Measurements from ENCODE around the gene YIPF1.

YIPF1 gene

DNA sequence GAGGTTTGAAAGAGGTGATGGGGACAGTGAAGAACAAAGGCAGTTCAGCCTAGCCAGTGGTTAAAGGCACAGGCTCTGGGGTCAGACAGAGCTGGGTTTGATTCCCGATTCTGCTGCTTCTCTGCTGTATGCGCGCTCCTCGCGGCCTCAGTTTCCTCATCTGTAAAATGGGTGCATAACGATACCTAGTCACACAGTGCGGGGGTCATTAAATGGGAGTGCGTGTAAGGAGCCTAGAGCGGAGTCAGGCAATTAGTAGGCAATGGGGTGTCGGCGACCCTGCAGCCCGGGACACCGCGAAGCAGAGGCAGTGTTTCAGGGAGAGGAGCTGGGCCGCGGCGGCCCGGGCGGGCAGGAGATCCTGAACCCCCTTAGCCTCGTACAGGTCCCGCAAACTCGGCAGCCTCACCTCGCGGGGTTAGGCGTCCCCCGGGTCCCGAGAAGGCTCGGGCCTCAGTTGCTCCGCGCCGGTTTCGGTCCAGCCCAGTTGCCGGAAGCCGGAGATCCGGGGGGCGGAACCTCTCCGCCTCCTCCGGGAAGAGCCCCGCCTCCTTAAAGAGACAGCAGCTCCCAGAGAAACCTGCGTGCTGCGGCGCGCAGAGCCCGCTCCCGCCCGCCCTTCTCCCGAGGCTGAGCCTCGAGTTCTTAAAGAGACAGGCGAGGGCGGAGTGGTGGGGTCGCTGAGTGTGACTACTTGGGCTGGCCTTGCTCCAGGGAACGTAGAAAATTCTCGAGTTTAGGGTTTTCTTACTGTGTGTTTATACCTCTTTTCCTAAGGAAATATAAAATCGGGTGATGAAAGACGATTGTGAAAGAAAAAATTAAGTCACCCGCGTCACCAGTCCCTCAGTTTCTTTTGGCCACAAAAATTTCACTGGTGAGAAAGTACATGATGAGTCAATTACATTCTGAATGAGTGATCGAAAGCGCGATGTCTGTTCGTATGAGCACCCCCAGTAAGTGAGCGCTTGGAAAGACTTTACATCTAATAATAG is at the start of gene YIPF1:
Gene YIPF1 (minus strand): TSS at position 494 of the 995 bp plus-strand sequence. CDS start 860 bp downstream, outside the sequence.
- DNase-seq, result peak in 50 of 51 donors; percentile 23 to 96 (median 87)

DNA sequence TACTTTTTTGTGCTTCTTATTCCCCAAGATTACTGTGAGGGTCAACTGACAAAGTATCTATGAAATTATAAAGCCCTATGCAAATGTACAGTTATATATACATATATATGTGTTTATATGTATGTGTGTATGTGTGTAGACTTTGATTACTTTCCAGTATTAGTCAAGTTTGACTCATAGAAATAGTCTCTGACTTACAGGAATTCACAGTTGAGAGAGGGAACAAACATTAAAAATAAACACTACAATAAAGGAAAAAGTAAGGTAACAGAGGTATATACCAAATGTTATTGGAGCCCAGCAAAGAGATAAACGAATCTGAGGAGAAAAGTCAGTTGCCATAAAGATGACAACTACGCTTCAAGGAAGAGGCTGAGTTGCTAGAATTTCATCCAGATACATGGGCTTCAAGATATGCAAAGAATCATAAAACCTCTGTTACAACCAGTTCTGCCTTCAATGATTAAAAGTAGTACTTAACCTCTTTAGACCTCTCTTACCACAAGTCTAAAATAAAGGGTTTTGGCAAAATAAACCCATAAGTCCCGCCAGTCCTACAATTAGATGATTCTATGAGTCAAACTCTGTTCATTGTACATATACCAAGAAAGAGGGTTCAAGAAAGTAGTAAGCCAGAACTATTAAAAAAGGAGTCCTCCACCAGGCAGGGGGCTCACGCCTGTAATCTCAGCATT is 48.7 kb upstream of the YIPF1 start:
- DNase-seq, result no peak

DNA sequence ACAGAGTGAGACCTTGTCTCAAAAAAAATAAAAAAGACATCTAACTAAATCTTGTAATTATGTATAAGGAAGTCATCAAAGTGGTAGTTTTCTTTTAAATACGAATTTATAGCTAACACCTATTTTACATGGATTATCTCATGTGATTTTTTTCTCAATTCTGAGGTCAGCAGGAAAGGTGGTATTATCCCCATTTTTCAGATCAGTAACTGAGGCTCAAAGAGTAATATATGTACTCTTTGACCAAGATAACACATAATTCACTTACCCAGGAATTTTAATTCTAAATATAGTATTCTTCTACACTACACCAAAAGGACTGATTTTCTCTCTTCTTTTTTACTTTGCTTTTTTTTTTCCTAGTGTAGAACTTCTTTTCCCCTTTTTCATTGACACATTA is 46.8 kb upstream of the YIPF1 start:
- DNase-seq, result no peak

DNA sequence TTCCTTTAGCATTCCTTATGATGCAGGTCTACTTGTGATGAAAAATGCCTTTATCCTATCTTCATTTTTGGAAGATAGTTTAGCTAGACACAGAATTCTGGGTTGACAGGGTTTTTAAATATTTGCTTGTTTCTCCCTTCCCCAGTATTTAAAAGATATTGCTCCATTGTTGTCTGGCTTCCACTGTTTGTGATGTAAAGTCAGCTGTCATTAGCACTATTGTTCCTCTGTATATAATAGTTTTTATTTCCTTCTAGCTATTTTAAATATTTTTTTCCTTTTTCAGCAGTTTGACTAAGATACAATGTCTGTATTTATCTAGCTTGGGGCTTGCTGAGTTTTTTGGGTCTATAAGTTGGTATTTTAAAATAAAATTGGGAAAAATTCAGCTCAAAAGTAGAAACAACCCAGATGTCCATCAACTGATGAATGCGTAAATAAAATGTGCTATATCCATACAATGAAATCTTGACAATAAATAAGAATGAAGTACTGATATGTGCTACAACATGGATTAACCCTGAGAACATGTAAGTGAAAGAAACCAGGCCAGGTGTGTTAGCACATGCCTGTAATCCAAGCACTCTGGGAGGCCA is 44.7 kb upstream of the YIPF1 start:
- DNase-seq, result no peak

DNA sequence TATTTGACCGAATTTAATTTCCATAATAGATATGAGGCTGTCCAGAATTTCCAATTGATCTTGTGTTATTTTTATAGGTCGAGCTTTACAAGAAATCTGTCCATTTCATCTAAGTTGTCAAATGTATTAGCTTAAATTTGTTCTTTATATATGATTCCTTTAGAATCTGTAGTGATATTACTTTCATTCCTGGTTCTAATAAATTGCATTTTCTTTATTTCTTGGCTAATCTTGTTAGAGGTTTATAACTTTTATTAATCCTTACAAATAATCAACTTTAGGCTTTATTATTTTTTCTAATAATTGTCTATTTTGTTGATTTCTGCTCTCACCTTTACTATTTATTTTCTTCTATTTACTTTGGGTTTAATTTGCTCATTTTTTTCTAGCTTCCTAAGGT is 41.9 kb upstream of the YIPF1 start:
- no peak for DNase-seq

DNA sequence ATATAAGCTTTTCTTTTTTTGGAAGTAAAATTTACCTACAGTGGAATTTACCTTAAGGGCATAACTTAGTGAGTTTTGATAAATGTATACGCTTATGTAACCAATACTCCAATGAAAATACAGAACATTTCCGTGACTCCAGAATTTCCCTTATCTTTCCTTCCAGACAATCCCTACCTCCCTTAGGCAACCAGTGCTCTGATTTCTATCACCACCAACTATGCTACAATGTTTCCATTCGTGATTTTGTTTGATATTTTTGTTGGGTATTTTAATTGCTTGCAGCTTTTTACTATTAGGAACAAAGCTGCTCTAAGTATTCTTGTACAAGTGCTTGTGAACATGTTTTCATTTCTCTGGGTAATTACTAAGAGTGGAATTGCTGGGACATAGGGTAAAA is 41.3 kb upstream of the YIPF1 start:
- no peak for DNase-seq

DNA sequence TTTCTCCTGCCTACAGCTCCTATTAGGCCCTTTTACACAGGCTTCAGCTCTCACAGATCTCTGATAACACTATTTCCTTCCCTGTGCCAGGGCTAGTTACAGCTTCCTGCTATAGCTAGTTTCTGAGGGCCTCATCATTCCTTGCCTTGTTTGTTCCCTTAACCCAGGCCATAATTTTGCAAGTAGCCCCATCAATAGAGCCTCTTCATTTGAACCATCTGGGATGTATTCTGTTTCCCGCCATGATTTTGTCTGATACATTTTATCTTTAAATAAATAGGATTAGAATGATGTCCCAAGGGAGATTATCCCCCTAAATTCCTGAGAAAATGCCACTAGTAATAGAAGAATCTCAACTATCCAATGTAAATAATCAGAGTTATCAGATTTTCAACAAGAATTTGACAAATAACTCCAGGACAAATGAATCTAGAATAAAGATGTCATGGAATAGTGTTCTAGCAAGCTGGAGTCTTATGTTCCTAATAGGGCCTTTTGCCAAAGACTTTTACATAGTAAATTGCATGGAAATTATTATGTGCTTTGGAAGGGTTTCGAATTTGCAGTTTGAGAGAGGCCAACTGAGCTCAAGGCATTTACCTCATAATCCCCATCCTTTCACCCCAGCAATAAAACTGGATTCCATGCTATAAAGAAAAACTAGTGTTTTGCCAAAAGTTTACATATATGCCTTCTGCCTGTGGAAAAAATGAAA is 39.8 kb upstream of the YIPF1 start:
- DNase-seq, result no peak

DNA sequence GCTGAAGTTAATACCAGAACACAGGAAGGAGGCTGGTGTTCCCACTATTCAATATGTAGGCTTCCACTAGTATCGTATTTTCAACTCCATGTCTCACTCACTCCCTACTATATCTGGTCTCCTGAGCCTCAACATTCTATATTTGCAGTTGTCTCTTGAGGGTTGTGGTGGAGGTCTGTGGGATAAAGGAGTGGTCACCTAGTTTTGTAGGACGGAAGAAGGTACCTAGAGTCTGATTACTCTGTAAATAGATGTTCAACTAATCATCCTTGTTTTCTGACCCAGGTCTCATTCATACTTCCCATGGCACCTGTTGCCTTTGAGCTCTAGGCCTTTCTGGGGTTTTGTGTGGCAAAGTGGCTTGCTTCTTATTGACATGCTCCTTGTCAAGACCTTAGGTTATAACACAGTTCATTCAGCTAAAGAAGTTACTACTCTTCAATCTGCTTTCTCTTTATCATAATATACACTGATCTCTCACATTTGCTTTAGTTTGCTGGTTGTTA is 37.8 kb upstream of the YIPF1 start:
- no peak for DNase-seq

DNA sequence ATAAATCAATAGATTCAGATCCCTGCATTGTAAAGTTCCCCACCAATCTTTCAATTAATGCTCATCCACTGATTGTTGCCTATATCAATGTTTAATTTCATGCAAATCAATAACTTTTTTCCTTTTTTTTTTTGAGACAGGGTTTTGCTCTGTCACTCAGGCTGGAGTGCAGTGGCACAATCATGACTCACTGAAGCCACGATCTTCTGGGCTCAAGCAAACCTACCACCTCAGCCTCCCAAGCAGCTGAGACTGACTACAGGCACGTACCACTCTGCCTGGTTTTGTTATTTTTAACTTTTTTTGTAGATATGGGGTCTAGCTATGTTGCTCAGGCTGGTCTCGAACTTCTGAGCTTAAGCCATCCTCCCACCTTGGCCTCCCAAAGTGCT is 30.1 kb upstream of the YIPF1 start:
- DNase-seq, result no peak

DNA sequence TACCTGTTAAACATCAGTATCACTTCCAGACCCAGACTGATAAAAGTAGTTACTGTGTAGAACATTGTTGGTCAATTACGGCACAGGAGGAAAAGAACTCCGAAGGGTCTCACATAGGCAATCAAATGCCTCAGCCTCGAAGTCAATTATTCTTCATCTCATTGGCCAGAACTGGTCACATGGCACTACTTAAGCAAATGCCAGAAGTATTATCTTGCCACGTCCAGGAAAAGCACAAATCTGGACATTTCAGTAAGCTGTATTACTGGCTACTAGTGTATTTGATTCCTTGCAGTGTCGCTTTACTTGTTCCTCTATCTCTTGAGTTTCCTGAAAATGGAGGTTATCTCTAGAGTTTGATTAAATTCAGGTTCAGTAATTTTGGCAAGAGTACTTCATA is 28.7 kb upstream of the YIPF1 start:
- DNase-seq, result no peak

DNA sequence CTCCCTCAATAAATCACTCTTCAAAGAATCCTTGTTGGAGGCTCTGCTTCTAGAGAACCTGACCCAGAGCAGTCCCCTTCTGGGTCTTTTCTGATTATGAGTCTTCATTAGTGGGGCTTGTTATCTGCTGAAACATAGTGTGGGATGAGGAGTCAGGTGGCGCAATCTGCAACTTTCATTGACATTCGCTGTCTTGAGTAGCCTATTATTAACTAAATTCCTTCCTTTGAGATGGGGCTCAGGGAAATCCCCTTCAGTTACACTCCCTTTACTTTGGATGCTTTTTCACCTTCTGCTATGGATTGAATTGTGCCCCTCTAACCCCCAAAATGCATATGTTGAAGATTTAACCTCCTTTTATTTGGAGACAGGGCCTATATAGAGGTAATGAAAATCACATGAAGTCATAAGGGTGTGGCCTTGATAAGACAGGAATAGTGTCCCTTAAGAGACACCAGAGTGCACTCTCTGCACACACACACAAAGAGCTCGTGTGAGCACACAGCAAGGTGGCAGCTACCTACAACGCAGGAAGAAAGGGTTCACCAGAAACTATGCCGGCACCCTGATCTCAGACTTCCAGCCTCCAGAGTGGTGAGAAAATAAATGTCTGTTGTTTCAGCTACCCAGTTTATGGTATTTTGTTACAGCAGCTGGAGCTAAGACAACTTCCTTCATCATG is 23.9 kb upstream of the YIPF1 start:
- peak in 1 of 51 donors; percentile 61 for DNase-seq

DNA sequence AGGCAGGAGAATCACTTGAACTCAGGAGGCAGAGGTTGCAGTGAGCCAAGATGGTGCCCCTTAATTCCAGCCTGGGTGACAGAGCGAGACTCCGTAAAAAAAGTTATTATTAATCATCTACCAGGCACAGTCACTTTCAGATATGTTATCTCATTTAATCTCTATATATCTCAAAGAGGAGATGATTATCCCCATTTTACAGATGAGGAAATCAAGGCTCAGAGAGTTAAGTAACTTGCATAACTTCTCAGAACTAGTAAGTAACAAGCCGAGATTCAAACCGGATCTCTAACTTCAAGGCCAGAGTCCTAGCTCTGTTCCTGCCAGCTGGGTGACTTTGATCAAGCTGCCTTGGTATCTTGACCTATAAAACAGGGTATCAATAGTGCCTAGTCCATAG is 21.8 kb upstream of the YIPF1 start:
- no peak for DNase-seq

DNA sequence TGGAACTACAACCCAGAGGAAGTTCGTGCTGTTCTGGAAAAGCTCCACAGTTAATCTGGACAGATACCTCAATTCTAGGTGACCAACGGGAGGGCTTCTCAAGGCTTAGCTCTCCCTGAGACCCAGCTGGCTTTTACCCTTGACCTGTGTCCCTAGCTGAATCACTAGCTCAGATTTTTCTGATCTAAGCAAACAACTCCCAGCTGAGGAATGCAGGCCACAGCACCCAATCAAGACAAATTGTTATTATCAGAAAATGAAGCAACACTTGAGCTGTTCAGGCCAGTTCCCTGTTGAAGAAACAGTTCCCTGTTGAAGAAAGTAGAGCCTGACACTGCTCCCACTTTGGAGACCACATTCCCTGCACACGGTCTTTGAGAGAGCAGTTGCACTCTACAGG is 20.3 kb upstream of the YIPF1 start:
- DNase-seq, result no peak

DNA sequence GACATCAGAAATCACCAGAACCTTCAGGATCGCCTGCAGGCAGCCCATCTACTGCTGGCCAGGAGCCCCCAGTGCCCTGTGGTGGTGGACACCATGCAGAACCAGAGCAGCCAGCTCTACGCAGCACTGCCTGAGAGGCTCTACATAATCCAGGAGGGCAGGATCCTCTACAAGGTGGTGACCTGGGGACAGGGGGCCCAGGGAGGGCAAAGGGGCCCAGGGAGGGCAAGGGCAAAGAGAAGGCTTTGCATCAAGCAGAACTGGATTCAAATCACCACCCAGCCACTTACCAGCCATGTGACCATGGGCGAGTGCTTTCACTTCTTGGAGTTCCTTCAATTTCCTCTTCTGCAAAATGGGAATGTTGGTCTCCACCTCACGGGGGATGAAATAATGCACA is 16.5 kb upstream of the YIPF1 start:
- no peak for DNase-seq

DNA sequence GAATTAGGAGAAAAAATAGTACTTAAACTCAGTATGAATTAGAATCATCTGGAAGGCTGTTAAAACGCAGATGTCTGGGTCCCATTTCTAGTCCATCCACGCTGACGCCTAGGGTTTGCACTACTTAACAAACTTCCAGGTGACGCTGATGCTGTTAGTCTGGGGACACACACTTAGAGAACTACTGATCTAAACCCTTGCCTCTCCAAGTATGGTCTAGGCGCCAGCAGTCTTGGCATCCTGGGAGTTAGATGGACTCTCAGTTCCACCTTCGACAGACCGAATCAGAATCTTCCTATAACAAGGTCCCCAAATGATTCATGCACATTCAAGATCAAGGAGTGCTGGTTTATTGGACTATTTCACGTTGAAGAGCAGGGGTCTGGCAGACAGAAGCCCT is 15.9 kb upstream of the YIPF1 start:
- DNase-seq, result no peak

DNA sequence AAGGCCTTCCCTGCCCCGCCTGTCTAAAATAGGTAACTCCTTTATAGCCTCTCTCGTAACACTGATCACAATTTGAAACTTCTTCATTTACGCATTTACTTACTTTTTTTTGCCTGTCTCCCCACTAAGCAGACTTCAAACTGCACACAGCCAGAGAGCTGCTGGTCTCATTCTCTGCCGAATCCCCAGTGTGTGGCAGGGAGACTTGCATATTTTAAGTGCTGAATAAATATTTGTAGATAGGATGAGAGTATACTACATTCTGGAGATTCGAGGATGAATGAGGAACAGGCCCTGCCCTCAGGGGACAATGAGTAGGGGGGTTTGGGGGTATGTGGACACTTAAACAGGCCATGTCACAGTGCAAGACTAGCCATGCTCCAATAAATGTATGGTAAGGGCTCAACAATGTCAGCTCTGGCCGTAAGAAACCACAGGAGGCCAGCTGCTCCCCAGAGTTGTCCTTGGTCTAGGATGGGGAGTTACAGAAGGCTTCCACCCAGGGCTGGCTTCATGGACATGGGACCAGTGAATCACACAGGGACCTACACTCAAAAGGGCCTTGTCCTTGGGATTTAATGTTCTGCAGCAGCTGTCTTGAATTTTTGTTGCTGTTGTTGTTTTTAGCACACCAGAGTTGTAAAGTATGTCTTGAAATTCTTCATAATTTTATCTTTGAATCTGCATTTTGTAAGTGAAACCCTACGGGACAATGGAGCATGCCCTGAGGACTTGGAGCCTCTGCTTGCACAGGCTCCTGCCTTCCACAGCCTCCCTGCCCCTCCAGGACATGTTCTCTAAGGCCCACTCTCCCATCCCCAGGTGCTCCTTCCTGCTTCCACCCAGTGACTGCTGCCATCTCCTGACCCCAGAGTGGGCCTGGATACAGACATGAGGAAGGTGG is 12.9 kb upstream of the YIPF1 start:
- DNase-seq, result no peak

DNA sequence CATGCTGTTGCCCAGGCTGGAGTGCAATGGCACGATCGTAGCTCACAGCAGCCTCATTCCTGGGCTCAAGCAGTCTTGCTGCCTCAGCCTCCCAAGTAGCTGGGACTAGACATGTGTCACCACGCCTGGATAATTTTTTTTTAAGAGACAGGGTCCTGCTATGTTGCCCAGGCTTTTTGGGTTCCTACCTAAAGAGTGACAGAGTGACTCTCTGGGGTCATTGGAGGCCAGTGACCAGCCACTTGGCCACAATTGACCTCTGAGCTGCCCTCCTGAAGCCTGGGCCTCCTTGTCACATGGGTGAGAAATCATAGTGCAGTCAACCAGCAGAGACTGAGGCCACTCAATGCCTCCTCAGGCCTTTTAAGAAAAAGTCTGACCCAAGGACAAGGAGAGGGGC is 10.1 kb upstream of the YIPF1 start:
- DNase-seq, result no peak

DNA sequence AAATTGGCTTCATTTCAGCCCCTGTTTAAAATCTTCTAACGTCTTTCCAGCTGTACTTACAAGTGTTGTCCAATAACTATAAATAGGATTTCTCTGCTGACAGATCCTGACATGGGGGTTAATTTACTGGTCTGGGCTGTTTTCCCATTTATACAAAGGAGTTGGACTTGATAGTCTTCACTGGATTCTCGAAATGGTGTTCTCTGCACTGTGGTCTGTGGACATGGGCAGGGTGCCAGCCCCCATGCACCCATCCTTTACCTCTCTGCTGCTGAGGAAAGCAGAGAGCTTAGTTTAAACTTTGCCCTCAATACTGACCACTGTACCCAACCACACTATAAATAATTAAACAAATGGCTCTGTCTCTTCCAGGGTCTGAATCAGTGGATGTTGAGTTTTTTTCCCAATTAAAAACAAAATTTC is 9.6 kb upstream of the YIPF1 start:
- DNase-seq, result peak in 8 of 51 donors; percentile 8 to 33 (median 16)

DNA sequence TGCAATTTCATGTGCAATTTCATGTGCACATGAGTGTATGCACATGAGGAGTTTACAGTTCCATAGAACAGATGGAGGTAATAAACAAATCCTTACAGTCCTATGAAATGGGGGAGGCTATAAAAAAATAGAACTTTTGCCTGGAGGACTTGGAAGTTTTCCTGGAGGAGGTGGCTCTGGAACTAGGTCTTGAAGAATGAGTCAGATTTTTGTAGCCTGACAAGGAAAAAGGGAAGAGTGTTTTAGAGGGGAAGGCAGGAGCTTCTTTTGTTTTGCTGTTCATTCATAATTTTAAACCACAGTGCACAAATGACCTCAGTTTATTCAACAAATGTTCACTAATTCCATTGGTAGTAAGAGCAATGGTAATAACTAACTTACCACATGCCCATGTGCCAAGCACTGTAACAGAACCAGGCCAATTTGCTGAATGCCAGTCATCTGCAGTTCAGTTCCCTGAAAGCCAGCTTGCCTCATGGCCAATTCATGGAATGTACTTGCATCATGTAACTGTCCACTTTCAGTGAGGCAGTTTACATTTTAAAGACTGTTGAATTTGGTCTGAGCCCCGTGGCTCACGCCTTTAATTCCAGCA is 7.1 kb upstream of the YIPF1 start:
- no peak for DNase-seq
